ENCODE data around the gene SPINK1.
"Not testable (repeated sequence)": the region's sequence is repeated elsewhere in the genome, so short reads cannot be mapped to it uniquely, and the experiment has no call there.

SPINK1 gene

GRCh38 chr5:147854894-147855773 is 23.7 kb upstream of the SPINK1 start:
- no peak for DNase-seq (ENCODE audit: low spot score)

- DNase-seq (ENCODE audit: low spot score) = no peak
Measured at GRCh38 chr5:147854331-147854730, 22.9 kb upstream of the SPINK1 start.

GRCh38 chr5:147853372-147853987 is 22.0 kb upstream of the SPINK1 start:
- no peak for DNase-seq (ENCODE audit: low spot score)

GRCh38 chr5:147852365-147852764 is 20.9 kb upstream of the SPINK1 start:
- no peak for DNase-seq (ENCODE audit: low spot score)

- DNase-seq (ENCODE audit: low spot score) = no peak
Measured at GRCh38 chr5:147851578-147851977, 20.1 kb upstream of the SPINK1 start.

- no peak for DNase-seq (ENCODE audit: low spot score)
Measured at GRCh38 chr5:147849226-147849625, 17.8 kb upstream of the SPINK1 start.

GRCh38 chr5:147845618-147846017 is 14.1 kb upstream of the SPINK1 start:
- DNase-seq (ENCODE audit: low spot score) = no peak

- DNase-seq (ENCODE audit: low spot score) = no peak
Measured at GRCh38 chr5:147844846-147845245, 13.4 kb upstream of the SPINK1 start.

- no peak for DNase-seq (ENCODE audit: low spot score)
Measured at GRCh38 chr5:147842869-147843268, 11.4 kb upstream of the SPINK1 start.

GRCh38 chr5:147836439-147836838 is 5.0 kb upstream of the SPINK1 start:
- no peak for DNase-seq (ENCODE audit: low spot score)

- no peak for DNase-seq (ENCODE audit: low spot score)
Measured at GRCh38 chr5:147835386-147835798, 3.9 kb upstream of the SPINK1 start.

- DNase-seq (ENCODE audit: low spot score) = no peak
Measured at GRCh38 chr5:147832541-147832940, 1.1 kb upstream of the SPINK1 start.

- no peak for DNase-seq (ENCODE audit: low spot score)
Measured at GRCh38 chr5:147830035-147830434, 1.4 kb downstream of the SPINK1 start.

GRCh38 chr5:147827017-147827416 is 4.5 kb downstream of the SPINK1 start:
- not testable (repeated sequence) for DNase-seq (ENCODE audit: low spot score)

- no peak for DNase-seq (ENCODE audit: low spot score)
Measured at GRCh38 chr5:147826361-147826760, 5.1 kb downstream of the SPINK1 start.

- peak; percentile 31 for DNase-seq (ENCODE audit: low spot score)
Measured at GRCh38 chr5:147822686-147823491, 8.6 kb downstream of the SPINK1 start.

GRCh38 chr5:147822222-147822621 is 9.2 kb downstream of the SPINK1 start:
- DNase-seq (ENCODE audit: low spot score) = not testable (repeated sequence)

GRCh38 chr5:147821766-147822165 is 9.7 kb downstream of the SPINK1 start:
- no peak for DNase-seq (ENCODE audit: low spot score)

- DNase-seq (ENCODE audit: low spot score) = no peak
Measured at GRCh38 chr5:147819261-147819770, 12.2 kb downstream of the SPINK1 start.

GRCh38 chr5:147818290-147818689 is 13.2 kb downstream of the SPINK1 start:
- no peak for DNase-seq (ENCODE audit: low spot score)

GRCh38 chr5:147813696-147814095 is 17.8 kb downstream of the SPINK1 start:
- no peak for DNase-seq (ENCODE audit: low spot score)
